ENCODE data around the gene MEN1. TPM values are rescaled to one million over a fixed set of nuclear protein-coding genes. Genes with fewer than 3 reads are reported as not detected.

The MEN1 gene
- total and polyA plus RNA-seq, 4 donors, result 9.1 to 18.8 (median 16.3) TPM

Other genes with a start within 250 kb of the MEN1 start
- not detected for gene SLC22A12, start 219.3 kb downstream of the MEN1 start, total RNA-seq
- gene SLC22A12, start 219.3 kb downstream of the MEN1 start, polyA plus RNA-seq, result not detected
- 10 to 100 TPM; 21.6 to 35.9 TPM for gene NRXN2, start 87.4 kb downstream of the MEN1 start, total RNA-seq
- 1 to 10 TPM; 2.6 to 9.6 TPM for gene NRXN2, start 87.4 kb downstream of the MEN1 start, polyA plus RNA-seq
- gene RASGRP2, start 66.4 kb downstream of the MEN1 start, total RNA-seq, result 10 to 100 TPM; 44.7 to 52.6 TPM
- gene RASGRP2, start 66.4 kb downstream of the MEN1 start, polyA plus RNA-seq, result 100 to 1,000 TPM in 1 of 2 donors, 10 to 100 TPM in 1; 20.8 to 152 TPM
- gene PYGM, start 50.6 kb downstream of the MEN1 start, total RNA-seq, result 10 to 100 TPM; 11.5 to 12.9 TPM
- gene PYGM, start 50.6 kb downstream of the MEN1 start, polyA plus RNA-seq, result 10 to 100 TPM in 1 of 2 donors, 1 to 10 TPM in 1; 1.9 to 12.5 TPM
- gene SF1, start 32.0 kb downstream of the MEN1 start, total RNA-seq, result 100 to 1,000 TPM; 267 to 322 TPM
- gene SF1, start 32.0 kb downstream of the MEN1 start, polyA plus RNA-seq, result 100 to 1,000 TPM in 1 of 2 donors, 10 to 100 TPM in 1; 46.6 to 136 TPM
- 10 to 100 TPM; 10.7 to 11.5 TPM for gene MAP4K2, start 7.3 kb downstream of the MEN1 start, total RNA-seq
- 10 to 100 TPM in 1 of 2 donors, 1 to 10 TPM in 1; 5.4 to 29.6 TPM for gene MAP4K2, start 7.3 kb downstream of the MEN1 start, polyA plus RNA-seq
- 1 to 10 TPM in 1 of 2 donors, under 1 TPM in 1; 0.29 to 1.2 TPM for gene CDC42BPG, start 34.1 kb upstream of the MEN1 start, total RNA-seq
- 1 to 10 TPM in 1 of 2 donors, under 1 TPM in 1; 0.56 to 6.0 TPM for gene CDC42BPG, start 34.1 kb upstream of the MEN1 start, polyA plus RNA-seq
- gene EHD1, start 68.1 kb upstream of the MEN1 start, total RNA-seq, result 100 to 1,000 TPM in 1 of 2 donors, 10 to 100 TPM in 1; 61.8 to 122 TPM
- gene EHD1, start 68.1 kb upstream of the MEN1 start, polyA plus RNA-seq, result 10 to 100 TPM; 14.4 to 28.8 TPM
- 10 to 100 TPM; 19.6 to 20.6 TPM for gene ATG2A, start 106.7 kb upstream of the MEN1 start, total RNA-seq
- gene ATG2A, start 106.7 kb upstream of the MEN1 start, polyA plus RNA-seq, result 10 to 100 TPM in 1 of 2 donors, 1 to 10 TPM in 1; 7.0 to 34.9 TPM
- gene PPP2R5B, start 114.1 kb upstream of the MEN1 start, total RNA-seq, result 10 to 100 TPM; 32.7 to 36.8 TPM
- 10 to 100 TPM in 1 of 2 donors, 1 to 10 TPM in 1; 9.5 to 28.6 TPM for gene PPP2R5B, start 114.1 kb upstream of the MEN1 start, polyA plus RNA-seq
- not detected for gene GPHA2, start 125.3 kb upstream of the MEN1 start, total RNA-seq
- under 1 TPM in 1 of 2 donors, not detected in 1; 0.43 TPM for gene GPHA2, start 125.3 kb upstream of the MEN1 start, polyA plus RNA-seq
- not detected for gene MAJIN, start 161.6 kb upstream of the MEN1 start, total RNA-seq
- not detected for gene MAJIN, start 161.6 kb upstream of the MEN1 start, polyA plus RNA-seq
- gene BATF2, start 186.4 kb upstream of the MEN1 start, total RNA-seq, result 1 to 10 TPM; 2.5 to 3.6 TPM
- gene BATF2, start 186.4 kb upstream of the MEN1 start, polyA plus RNA-seq, result 1 to 10 TPM; 1.4 to 1.9 TPM
- 10 to 100 TPM; 96.3 to 98.5 TPM for gene ARL2, start 203.6 kb upstream of the MEN1 start, total RNA-seq
- 100 to 1,000 TPM; 151 to 175 TPM for gene ARL2, start 203.6 kb upstream of the MEN1 start, polyA plus RNA-seq
- 10 to 100 TPM; 19.9 to 26.1 TPM for gene SNX15, start 216.9 kb upstream of the MEN1 start, total RNA-seq
- 10 to 100 TPM; 21.7 to 26.2 TPM for gene SNX15, start 216.9 kb upstream of the MEN1 start, polyA plus RNA-seq
- gene SAC3D1, start 230.7 kb upstream of the MEN1 start, total RNA-seq, result 1 to 10 TPM; 3.6 to 4.9 TPM
- gene SAC3D1, start 230.7 kb upstream of the MEN1 start, polyA plus RNA-seq, result 1 to 10 TPM; 5.4 to 7.5 TPM
- 10 to 100 TPM; 14.1 to 29.4 TPM for gene NAALADL1, start 248.0 kb upstream of the MEN1 start, total RNA-seq
- 10 to 100 TPM; 25.8 to 45.9 TPM for gene NAALADL1, start 248.0 kb upstream of the MEN1 start, polyA plus RNA-seq

Measured in aorta (tissue), 4 donors.